HG03064 (cell line): Measurements from ENCODE around the gene PHF2.

Experiments
- ATAC-seq: cut with Tn5 transposase; IDR thresholded peaks from one replicate; pipeline ENCODE4 v1.9.1; 2021; ENCODE audit warnings: low read depth; ENCODE audit not compliant: unreplicated experiment

PHF2 gene

GRCh38 chr9:93693129-93693528 is 116.7 kb downstream of the PHF2 start:
- no peak for ATAC-seq

GRCh38 chr9:93697352-93698139 is 121.2 kb downstream of the PHF2 start:
- no peak for ATAC-seq

GRCh38 chr9:93698140-93698908 is 121.9 kb downstream of the PHF2 start:
- ATAC-seq: no peak

GRCh38 chr9:93699650-93700049 is 123.3 kb downstream of the PHF2 start:
- ATAC-seq: no peak

GRCh38 chr9:93701494-93702218 is 125.3 kb downstream of the PHF2 start:
- no peak for ATAC-seq

GRCh38 chr9:93702261-93702660 is 125.9 kb downstream of the PHF2 start:
- no peak for ATAC-seq

GRCh38 chr9:93708289-93708986 is 132.1 kb downstream of the PHF2 start:
- ATAC-seq: no peak

GRCh38 chr9:93708987-93709302 is 132.6 kb downstream of the PHF2 start:
- no peak for ATAC-seq

GRCh38 chr9:93709600-93710369 is 133.4 kb downstream of the PHF2 start:
- no peak for ATAC-seq

GRCh38 chr9:93710370-93710723 is 134.0 kb downstream of the PHF2 start:
- no peak for ATAC-seq

GRCh38 chr9:93711002-93711401 is 134.6 kb downstream of the PHF2 start:
- no peak for ATAC-seq

GRCh38 chr9:93712896-93713295 is 136.5 kb downstream of the PHF2 start:
- ATAC-seq: no peak

- ATAC-seq: no peak
Observed at GRCh38 chr9:93713716-93714115, 137.3 kb downstream of the PHF2 start.

- no peak for ATAC-seq
Observed at GRCh38 chr9:93721417-93721965, 145.1 kb downstream of the PHF2 start.

- ATAC-seq: no peak
Observed at GRCh38 chr9:93724852-93725251, 148.5 kb downstream of the PHF2 start.

- no peak for ATAC-seq
Observed at GRCh38 chr9:93725382-93725781, 149.0 kb downstream of the PHF2 start.

- no peak for ATAC-seq
Observed at GRCh38 chr9:93726147-93726546, 149.8 kb downstream of the PHF2 start.
